ENCODE data around the gene ANO9. TPM values are rescaled to one million over a fixed set of nuclear protein-coding genes. Genes with fewer than 3 reads are reported as not detected.
A peak's percentile ranks its signal among the peaks of the same experiment; 100 is the strongest.
"Not testable (repeated sequence)": the region's sequence is repeated elsewhere in the genome, so short reads cannot be mapped to it uniquely, and the experiment has no call there.

Gene ANO9
- total RNA-seq, 1 donor from 2014 or later: 12.8 TPM

DNA sequence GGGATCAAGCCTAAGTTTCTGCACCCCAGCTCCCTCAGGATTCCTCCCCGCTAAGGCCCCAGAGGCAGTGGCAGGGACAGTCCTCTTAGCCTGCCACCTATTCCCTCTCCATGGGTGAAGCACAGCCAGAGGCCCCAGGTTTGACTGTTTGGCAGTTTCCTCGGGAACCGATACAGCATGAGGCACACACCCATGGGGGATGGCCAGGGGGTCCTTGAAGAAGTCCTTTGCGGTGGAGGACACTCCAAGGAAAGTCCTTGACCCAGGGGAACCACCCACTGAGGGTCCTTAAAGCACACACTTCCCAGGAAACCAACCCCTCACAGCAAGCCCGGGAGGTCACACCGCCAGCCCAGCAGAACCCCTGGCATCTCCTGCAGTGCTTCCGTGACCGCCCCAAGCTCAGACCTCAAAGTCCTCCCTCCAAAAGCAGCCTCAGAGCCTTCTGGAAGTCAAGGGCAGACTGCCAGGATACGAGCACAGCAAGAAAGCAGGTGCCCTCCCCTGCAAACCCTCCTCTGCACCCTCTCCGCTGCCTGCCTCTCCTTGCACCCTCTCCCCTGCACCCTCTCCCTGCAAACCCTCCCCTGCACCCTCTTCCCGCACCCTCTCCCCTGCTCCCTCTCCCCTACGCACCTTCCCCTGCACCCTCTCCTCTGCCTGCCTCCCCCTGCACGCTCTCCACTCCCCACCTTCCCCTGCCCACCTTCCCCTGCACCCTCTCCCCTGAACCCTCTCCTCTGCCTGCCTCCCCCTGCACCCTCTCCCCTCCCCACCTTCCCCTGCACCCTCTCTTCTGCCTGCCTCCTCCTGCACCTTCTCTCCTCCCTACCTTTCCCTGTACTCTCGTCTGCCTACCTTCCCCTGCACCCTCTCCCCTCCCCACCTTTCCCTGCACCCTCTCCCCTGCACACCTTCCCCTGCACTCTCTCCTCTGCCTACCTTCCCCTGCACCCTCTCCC is 28.4 kb downstream of the ANO9 start:
- no peak for ATAC-seq

DNA sequence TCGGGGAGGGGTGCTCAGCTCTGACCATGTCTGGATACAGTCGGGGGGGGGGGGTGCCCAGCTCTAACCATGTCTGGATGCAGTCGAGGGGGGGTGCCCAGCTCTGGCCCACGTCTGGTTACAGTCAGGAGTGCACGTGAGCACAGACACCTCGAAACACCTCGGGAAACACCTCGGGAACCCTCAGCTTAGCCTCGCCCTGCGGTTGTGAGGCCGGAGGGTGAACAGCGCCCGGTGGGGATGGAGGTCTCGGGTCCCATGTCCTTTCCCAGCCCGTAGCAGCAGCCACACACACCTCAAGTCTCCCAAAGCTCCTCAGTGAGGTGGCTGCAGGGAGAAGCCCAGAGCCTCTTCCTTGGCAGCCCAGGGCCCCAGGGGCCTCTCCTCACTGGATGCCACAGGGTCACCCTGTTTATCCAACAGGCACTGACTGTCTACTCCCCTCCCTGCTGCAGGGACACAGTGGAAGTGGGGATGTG is 29.1 kb downstream of the ANO9 start:
- ATAC-seq: no peak

DNA sequence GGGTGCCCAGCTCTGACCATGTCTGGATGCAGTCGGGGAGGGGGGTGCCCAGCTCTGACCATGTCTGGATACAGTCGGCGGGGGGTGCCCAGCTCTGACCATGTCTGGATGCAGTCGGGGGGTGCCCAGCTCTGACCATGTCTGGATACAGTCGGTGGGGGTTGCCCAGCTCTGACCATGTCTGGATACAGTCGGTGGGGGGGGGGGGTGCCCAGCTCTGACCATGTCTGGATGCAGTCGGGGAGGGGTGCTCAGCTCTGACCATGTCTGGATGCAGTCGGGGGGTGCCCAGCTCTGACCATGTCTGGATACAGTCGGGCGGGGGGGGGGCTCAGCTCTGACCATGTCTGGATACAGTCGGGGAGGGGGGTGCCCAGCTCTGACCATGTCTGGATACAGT is 30.3 kb downstream of the ANO9 start:
- not testable (repeated sequence) for ATAC-seq

DNA sequence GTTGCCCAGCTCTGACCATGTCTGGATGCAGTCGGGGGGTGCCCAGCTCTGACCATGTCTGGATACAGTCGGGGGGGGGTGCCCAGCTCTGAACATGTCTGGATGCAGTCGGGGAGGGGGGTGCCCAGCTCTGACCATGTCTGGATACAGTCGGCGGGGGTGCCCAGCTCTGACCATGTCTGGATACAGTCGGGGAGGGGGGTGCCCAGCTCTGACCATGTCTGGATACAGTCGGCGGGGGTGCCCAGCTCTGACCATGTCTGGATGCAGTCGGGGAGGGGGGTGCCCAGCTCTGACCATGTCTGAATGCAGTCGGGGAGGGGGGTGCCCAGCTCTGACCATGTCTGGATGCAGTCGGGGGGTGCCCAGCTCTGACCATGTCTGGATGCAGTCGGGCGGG is 31.1 kb downstream of the ANO9 start:
- not testable (repeated sequence) for ATAC-seq

DNA sequence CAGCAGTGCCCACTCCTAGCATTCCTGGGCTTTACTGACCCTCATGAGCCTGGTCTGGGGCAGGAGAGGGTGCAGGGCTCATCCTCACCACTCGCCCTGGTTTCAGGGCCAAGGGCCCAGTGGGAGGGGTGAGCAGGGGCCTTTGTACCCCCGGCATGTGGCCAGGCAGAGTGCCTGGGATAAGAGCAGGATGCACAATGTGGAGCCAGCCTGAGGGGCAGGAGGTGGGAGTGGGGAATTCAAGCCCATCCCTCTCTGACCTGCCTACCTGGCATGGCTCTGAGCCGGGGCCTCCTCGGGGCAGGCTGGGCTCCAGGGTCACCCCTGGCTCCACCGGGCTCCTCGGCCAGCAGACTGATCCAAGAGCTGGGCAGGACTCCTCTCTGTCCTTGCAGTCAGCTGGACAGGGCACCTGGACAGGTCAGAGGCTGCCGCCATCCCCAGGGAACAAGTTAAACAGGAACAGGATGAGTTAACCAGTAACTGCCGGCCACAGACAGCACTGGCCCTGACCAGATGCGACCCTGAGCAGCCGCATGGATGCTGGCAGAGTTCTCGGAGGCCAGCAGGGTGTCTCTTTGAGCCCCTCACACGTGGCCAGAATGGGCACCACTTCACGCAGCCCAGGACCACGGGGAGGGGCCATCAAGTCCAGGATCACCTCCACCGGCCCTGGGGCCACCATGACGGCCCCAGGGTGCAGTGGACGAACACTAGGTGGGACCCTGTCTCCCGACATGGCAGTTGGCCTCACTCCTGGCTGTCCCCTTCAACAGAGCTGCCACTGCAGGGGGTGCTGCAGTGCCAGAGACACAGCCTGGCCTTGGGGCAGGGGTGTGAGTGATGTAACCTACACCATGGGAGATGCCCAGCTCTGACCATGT is 32.0 kb downstream of the ANO9 start:
- ATAC-seq: no peak

DNA sequence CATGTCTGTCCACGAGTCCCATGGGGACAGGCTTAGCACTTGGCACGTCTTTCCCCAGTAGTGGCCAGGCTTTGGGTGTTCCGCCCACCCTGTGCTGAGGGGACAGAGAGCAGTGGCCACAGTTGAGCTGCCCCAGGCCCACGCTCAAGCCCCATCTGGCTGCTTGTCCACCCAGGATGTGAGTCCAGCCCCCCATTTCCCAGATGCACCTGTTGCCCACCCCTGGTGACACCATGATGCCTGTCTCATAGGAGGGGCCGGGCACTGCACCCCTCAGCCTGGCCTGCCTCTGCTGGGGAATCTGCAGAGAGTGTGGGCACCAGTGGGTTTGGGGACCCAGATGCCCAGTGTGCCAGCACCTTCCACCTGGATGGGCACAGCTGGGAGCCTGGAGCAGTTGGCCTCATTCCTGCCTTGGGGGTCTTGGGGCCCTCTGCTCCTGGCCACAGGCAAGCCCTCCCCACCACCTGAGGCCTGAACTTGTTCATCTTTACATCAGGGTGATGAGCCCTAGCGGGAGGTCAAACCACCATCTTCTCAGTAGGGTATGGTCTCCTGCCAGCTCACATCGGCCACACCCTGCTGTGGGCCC is 32.7 kb downstream of the ANO9 start:
- ATAC-seq: no peak

DNA sequence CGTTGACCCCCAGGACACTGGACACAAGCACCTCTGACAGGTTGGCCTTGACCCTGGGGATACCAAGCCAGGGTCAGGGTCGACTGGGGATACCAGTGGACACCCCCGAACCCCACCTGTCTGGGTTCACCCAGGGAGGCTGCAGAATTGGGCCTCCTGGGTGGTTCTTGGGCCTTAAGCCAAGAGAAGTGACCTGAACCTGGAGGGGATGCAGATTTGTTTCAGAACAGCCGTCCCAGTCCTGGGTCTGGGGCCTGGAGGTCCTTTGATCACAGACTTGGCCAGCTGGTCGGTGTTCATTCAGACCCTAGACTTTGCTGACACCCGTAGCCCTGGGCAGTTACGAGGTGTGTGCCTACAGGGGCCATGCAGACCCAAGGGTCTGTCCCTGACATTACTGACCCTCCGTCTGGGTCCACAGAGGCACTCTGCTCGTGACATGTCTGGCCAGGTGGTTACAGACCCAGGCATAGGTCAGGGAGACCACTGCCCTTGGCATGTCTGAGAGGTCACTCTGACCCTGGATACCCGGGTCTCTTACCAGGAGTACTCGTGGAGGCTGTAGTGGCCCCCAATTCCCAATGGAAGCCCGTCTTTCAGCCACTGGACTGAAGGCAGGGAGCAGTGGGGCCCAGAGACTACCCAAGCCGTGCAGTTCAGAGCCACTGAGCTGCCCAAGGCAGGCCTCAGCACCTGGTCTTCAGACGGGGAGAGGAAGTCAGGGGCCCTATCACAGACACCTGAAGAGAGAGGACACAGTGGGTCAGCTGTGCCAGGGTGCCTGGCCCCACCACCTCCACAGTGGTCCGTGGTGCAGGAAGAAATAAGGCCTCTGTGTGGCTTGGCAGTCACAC is 33.4 kb downstream of the ANO9 start:
- ATAC-seq: no peak

DNA sequence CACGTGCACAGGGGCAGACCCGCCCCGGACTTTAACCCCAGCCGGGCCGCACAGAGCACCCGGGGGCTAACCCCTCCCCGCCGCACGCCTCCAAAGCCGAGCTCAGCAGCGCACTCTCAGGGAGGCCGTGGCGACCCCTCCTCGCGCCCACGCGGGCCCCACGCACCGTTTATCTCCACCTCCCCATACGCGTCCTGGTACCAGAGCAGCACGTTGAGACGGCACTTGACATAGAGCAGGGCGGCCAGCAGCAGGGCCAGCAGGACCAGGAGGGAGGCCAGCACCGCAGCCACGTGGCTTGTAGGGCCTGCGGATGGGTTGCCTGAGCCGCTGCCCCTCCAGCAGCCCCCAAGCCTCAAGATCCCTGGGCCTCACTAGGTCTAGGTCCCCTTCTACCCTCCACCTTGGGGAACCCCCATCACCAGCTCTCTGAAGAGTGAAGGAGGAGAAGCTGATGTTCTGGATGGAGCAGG is 34.1 kb downstream of the ANO9 start:
- peak; percentile 3 for ATAC-seq

DNA sequence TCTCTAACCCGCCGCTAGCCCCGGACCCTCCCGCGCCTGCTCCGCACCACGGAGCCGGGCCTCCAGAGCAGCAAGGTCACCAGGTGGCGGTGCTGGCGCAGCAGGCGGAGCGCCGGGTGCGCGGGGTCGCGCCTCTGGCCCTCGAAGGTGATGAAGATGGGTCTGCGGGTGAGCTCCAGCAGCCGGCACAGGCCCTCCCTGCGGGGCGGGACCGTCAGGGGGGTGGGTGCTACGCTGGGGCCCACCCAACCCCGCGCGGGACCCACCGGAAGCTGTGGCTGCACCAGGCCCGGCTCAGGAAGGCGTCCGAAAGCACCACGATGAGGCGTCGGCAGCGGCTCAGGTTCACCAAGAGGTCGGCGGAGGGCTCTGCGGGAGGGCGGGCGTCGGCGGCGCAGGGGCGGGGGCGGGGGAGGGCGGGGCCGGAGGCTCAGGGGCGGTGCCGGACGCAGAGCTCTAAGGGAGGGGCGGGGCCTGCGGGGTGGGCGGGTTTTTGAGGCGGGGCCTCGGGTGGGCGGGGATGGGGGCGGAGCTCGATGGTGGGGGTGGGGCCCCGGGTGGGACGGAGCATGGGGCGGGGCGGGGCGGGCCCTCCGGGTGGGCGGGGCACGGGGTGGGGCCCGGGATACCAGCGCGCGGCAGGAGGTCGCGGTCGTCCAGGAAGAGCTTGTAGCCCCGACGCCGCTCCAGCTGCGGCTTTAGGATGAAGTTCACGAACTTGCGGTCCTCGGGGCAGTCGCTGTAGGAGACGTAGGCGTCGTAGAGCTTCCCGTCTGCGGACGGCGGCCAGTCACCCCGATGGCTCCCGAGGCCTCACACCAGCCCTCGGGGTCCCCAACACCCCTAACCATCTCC is 34.8 kb downstream of the ANO9 start:
- peak; percentile 75 for ATAC-seq

DNA sequence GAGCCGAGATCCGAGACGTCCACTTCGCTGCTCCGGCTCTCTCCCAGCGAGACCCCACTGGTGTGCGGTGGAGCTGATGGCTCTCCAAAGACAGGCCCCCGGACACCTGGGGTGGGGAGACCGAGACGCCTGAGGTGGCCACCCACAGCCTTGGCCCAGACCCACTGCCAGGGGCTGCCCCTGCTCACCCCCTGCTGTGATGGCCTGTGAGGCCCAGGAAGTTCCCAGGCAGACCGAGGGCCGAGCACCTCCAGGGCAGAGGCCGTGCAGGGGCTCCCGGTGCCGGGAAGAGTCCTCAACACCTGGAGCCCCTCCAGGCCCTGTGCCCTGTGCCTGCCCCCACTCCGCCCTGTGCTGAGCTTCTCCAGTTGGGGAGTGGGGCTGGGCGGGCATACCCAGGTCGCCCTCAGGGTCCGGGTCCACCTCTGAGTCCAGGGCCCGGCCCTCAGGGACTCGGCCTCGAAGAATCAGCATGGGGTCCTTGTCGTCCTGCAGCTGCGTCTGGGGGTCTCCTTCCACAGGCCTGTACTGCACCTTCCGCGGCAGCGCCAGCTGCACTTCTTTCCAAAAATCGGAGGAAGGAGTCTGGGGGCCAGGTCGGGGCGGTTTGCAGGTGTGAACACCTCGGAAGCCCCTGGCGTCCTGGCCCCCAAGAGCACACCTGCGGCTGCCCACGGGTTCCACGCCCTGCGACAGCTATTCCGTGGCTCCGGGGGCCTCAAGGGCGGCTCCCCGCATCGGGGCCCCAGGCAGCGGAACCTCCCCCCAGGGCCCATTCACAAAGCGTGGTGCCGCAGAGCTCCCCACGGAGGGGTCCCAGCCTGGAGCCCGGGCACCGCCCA is 35.6 kb downstream of the ANO9 start:
- peak; percentile 14 for ATAC-seq

DNA sequence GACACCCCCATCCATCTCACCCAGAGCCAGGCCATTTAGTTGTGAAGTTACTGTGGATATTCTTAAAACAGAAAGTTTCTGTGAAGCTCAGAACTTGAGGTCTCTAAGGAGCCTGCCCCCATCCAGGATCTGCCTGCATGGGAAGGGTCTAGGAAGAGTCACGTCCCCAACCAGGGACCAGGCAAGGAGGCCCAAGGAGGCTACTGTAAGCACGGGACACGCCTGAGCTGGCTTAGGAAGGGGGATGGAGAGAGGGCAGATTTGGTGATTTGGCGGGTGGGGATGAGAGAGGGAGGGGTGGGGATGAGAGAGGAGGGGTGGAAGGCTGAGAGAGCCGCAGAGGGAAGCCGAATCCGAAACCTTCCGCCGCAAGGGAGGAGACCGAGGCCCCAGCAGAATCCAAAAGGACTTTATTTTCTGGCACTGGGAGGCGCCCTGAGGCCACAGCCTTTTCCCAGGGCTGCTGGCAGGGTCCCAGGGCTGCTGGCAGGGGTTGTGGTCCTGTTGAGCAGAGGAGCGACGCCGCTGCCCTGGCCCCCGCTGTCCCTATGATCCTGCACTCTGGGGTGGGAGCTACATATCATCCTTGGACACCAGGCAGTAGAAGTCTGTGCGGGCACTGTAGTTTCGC is 36.4 kb downstream of the ANO9 start:
- ATAC-seq: no peak

DNA sequence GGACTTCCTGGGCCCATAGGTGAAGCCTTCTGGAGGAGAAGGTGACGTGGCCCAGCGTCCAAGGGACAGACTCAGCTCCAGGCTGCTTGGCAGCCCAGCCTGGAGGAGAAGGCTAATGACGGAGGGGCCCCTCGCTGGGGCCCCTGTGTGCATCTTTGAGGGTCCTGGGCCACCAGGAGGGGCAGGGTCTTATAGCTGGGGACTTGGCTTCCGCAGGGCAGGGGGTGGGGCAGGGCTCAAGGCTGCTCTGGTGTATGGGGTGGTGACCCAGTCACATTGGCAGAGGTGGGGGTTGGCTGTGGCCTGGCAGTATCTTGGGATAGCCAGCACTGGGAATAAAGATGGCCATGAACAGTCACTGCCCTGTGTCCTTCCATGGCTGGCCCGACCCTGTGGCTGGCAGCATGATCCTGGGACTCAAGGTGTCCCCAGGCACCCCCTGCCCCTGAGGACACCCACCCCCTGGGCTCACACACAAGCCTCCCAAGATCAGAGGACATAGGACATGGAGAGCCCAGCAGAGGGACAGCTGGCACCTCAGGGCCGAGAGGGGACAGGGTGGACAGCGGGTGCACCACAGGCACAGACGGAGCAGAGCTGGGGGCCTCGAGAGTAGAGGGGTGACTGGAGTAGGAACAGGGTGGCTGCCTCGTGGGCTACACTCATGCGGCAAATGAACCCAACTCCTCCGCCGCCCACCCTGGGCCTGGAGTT is 37.1 kb downstream of the ANO9 start:
- no peak for ATAC-seq

DNA sequence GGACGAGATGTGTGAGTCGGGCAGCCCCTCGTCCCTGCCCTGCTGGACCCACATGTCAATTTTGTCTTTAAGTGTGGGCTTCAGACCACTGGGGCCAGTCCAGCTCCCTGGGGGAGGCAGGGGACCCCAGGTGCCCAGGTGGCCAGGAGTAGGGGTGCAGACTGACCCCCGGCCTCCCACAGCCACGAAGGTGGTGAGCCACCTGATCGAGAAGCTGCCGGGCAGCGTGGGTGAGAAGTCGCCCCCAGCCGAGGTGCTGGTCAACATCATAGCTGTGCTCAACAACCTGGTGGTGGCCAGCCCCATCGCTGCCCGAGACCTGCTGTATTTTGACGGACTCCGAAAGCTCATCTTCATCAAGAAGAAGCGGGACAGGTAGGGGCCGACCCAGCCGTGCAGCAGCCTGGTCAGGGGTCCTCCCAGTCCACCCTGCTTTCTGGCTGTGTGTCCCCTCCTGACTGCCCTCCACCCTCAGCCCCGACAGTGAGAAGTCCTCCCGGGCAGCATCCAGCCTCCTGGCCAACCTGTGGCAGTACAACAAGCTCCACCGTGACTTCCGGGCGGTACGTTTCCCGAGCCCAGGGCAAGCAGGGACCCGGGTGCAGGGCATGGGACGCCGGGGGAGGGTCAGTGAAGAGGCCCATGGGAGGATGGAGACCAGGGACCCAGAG is 37.9 kb downstream of the ANO9 start:
- ATAC-seq: no peak

DNA sequence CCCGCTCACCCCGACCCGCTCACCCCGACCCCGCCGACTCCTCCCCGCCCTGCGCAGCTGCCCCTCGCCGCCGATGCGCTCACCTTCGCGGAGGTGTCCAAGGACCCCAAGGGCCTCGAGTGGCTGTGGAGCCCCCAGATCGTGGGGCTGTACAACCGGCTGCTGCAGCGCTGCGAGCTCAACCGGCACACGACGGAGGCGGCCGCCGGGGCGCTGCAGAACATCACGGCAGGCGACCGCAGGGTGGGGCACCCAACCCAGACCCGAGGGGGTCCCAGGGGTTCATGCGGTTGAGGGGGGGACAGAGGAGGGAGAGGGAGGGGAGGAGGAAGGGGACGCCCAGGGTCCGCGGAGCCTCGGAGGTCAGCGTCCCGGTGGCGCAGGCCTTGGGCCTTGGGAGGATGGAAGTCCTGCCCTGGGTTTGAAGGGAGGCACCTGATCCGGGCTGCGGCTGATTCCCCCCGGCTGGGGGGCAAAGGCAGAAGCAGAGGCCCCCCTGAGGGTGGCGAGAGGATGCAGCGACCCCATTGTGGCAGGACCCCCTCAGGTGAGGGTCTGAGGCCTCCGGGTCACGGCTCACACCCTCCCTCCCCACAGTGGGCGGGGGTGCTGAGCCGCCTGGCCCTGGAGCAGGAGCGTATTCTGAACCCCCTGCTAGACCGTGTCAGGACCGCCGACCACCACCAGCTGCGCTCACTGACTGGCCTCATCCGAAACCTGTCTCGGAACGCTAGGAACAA is 38.6 kb downstream of the ANO9 start:
- no peak for ATAC-seq

DNA sequence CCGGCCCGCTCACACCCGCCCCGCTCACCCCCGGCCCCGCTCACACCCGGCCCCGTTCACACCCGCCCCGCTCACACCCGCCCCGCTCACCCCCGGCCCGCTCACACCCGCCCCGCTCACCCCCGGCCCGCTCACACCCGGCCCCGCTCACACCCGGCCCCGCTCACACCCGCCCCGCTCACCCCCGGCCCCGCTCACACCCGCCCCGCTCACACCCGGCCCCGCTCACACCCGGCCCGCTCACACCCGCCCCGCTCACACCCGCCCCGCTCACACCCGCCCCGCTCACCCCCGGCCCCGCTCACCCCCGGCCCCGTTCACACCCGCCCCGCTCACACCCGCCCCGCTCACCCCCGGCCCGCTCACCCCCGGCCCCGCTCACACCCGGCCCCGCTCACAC is 40.6 kb downstream of the ANO9 start:
- not testable (repeated sequence) for ATAC-seq

DNA sequence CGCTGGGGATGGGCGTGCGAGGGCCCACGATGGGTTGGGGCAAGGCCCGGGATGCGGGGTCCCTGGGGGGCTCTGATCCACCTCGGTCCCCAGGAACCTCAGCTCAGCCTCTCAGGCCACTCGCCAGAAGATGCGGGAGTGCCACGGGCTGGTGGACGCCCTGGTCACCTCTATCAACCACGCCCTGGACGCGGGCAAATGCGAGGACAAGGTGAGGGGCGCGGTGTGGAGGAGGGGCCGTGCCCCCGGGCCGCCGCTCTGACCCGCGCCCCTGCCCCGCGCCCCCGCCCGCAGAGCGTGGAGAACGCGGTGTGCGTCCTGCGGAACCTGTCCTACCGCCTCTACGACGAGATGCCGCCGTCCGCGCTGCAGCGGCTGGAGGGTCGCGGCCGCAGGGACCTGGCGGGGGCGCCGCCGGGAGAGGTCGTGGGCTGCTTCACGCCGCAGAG is 41.5 kb downstream of the ANO9 start:
- ATAC-seq: no peak

DNA sequence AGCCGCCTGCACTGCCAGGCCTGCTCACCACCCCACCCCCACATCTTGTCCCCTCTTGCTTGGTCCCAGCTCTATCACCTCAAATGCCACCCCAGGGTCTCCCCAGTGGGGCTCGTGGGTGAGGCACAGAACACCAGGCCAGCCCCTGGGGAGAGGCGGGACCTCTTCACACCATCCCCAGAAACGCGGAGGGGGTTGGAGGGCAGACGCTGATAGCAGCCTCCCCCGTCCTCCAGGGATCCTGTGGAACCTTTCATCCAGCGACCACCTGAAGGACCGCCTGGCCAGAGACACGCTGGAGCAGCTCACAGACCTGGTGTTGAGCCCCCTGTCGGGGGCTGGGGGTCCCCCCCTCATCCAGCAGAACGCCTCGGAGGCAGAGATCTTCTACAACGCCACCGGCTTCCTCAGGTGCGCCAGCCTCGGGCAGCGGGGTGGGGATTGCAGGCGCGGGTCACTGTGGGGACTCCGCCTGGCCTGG is 42.0 kb downstream of the ANO9 start:
- no peak for ATAC-seq

All from esophagus mucosa (tissue), 1 donor.